IMR-90 (cell line): ENCODE data around the gene C17orf100.

Experiments
- BHLHE40 ChIP-seq: fragments of 150-350 bp; IDR thresholded peaks from 2 replicates; pipeline ENCODE4 v1.6.1; 2016; ENCODE audit warnings: mild to moderate bottlenecking, low read depth, low read length
- CEBPB ChIP-seq: IDR thresholded peaks from 2 replicates; pipeline ENCODE4 v1.6.1; 2012; ENCODE audit warnings: low read depth, low read length, improper control_type of control experiment
- CHD1 ChIP-seq: IDR thresholded peaks from 2 replicates; pipeline ENCODE4 v1.6.1; 2012; ENCODE audit warnings: low read depth, low read length, improper control_type of control experiment
- CTCF ChIP-seq: conservative IDR thresholded peaks from 2 replicates; pipeline ENCODE4 v1.5.1; 2012; ENCODE audit warnings: mild to moderate bottlenecking, low read depth, low read length, improper control_type of control experiment
- FOS ChIP-seq: fragments of 150-350 bp; IDR thresholded peaks from 2 replicates; pipeline ENCODE4 v1.6.1; 2016; ENCODE audit warnings: low read depth, low read length
- MAFK ChIP-seq: IDR thresholded peaks from 2 replicates; pipeline ENCODE4 v1.6.1; 2012; ENCODE audit warnings: low read depth, low read length, improper control_type of control experiment
- POLR2A ChIP-seq: IDR thresholded peaks from 2 replicates; pipeline ENCODE4 v1.6.1; 2012; ENCODE audit warnings: mild to moderate bottlenecking, low read depth, low read length
- RAD21 ChIP-seq: IDR thresholded peaks from 2 replicates; pipeline ENCODE4 v1.6.1; 2012; ENCODE audit warnings: low read length, improper control_type of control experiment
- RCOR1 ChIP-seq: IDR thresholded peaks from 2 replicates; pipeline ENCODE4 v1.6.1; 2012; ENCODE audit warnings: mild to moderate bottlenecking, low read length, improper control_type of control experiment; ENCODE audit not compliant: insufficient replicate concordance
- RFX5 ChIP-seq: IDR thresholded peaks from 2 replicates; pipeline ENCODE4 v1.8.0; 2012; ENCODE audit warnings: low read depth, mild to moderate bottlenecking, low read length, moderate library complexity
- SMC3 ChIP-seq: fragments of 150-350 bp; IDR thresholded peaks from 2 replicates; pipeline ENCODE4 v1.6.1; 2016; ENCODE audit warnings: low read depth, mild to moderate bottlenecking, antibody characterized with exemption, low read length, moderate library complexity
- TF ChIP-seq, protein P1 (sequence below): fragments of 150-350 bp; IDR thresholded peaks from 2 replicates; pipeline ENCODE4 v1.6.1; 2016; ENCODE audit warnings: low read depth, mild to moderate bottlenecking, low read length, moderate library complexity, borderline replicate concordance
- TF ChIP-seq, protein P2 (sequence below): fragments of 150-350 bp; IDR thresholded peaks from 2 replicates; pipeline ENCODE4 v1.6.1; 2017; ENCODE audit warnings: mild to moderate bottlenecking, antibody characterized with exemption, low read length, low read depth

GRCh38 chr17:6681176-6681575 is 29.6 kb downstream of the C17orf100 start:
- TF ChIP-seq CTCF, result no peak
- no peak for TF ChIP-seq CEBPB
- no peak for TF ChIP-seq CHD1
- TF ChIP-seq POLR2A, result no peak
- TF ChIP-seq FOS, result no peak
- no peak for TF ChIP-seq MAFK
- no peak for TF ChIP-seq RCOR1
- no peak for TF ChIP-seq RAD21
- no peak for TF ChIP-seq RFX5
- TF ChIP-seq, protein P1, sequence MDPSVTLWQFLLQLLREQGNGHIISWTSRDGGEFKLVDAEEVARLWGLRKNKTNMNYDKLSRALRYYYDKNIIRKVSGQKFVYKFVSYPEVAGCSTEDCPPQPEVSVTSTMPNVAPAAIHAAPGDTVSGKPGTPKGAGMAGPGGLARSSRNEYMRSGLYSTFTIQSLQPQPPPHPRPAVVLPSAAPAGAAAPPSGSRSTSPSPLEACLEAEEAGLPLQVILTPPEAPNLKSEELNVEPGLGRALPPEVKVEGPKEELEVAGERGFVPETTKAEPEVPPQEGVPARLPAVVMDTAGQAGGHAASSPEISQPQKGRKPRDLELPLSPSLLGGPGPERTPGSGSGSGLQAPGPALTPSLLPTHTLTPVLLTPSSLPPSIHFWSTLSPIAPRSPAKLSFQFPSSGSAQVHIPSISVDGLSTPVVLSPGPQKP, result no peak
- no peak for TF ChIP-seq BHLHE40
- no peak for TF ChIP-seq SMC3
- TF ChIP-seq, protein P2, sequence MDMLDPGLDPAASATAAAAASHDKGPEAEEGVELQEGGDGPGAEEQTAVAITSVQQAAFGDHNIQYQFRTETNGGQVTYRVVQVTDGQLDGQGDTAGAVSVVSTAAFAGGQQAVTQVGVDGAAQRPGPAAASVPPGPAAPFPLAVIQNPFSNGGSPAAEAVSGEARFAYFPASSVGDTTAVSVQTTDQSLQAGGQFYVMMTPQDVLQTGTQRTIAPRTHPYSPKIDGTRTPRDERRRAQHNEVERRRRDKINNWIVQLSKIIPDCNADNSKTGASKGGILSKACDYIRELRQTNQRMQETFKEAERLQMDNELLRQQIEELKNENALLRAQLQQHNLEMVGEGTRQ, result no peak
